IPS DF 19.7 (cell line): ENCODE measurements around the gene CREBRF.
A peak's percentile ranks its signal among the peaks of the same experiment; 100 is the strongest.
"Not testable (repeated sequence)": the region's sequence is repeated elsewhere in the genome, so short reads cannot be mapped to it uniquely, and the experiment has no call there.

Experiments used
- DNase-seq: peaks from one replicate; pipeline ENCODE4 v3.0.0-alpha.2; 2013; ENCODE audit warnings: low read depth, low spot score

The CREBRF gene

DNA sequence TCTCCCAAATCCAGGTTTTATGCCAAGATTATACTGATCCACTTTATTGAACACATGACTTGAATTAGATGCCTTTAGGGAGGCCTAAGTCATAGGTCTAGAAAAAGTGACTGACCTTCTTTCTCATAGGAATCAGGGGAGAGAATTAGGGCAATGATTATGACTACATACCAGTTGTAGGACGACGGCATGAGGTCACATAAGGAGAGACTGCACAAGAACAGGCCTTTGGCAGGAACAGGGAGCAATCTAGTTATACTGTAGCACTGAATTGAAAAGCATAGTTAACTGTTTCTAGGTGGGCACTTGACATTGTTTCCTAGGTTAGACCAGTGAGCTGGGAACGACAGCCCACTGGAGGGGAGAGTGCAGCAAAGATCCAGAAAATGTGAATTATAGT, 22.7 kb downstream of the CREBRF start:
- no peak for DNase-seq

DNA sequence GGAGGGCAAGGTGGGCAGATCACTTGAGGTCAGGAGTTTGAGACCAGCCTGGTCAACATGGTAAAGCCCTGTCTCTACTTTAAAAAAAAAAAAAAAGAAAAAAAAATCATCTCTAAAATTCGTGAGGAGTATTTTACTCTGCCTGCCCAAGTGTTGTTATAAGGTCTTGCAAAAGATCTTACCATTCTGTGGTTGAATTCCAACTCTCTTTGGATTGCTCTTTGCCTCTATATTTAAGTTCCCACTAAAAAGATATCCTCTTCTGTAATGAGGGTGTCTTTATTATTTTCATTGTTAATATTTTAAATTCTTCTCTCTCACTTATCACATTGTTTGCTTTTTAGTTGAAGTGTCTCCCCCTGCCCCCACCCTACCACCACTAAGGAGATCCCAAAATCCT, 33.4 kb downstream of the CREBRF start:
- DNase-seq: no peak

- no peak for DNase-seq
These were observed 34.5 kb downstream of the CREBRF start for GRCh38 chr5:173090639-173091038.

DNA sequence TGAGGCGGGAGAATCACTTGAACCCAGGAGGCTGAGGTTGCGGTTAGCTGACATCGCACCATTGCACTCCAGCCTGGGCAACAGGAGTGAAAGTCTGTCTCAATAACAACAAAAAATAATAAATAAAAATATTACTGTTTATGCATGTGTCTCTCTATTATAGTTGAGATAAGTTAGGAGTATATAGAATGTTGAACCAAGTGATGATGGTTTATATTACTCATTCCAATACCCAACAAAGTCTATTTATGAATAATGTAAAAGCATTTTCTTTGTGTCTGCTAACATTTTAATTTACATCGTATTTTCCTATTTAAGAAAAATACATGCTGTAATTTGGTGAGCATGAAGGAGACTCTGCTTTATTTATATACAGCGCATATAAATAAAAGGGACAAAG, 35.8 kb downstream of the CREBRF start:
- no peak for DNase-seq

DNA sequence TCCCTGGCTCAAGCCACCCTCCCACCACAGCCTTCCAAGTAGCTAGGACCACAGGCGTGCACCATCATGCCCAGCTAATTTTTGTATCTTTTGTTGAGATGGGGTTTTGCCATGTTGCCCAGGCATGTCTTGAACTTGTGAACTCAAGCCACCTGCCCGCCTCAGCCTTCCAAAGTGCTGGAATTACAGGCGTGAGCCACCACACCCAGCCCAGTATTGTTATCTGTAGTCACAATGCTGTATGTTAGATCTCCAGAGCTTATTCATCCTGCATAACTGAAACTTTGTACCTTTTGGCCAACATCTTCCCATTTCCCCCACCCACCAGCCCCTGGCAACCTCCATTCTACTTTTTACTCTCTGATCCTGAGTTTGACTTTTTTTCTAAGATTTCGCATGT, 37.5 kb downstream of the CREBRF start:
- DNase-seq: no peak

- DNase-seq: no peak
These were observed 38.0 kb downstream of the CREBRF start for GRCh38 chr5:173094012-173094661.

- DNase-seq: no peak
These were observed 42.6 kb downstream of the CREBRF start for GRCh38 chr5:173098787-173099186.

DNA sequence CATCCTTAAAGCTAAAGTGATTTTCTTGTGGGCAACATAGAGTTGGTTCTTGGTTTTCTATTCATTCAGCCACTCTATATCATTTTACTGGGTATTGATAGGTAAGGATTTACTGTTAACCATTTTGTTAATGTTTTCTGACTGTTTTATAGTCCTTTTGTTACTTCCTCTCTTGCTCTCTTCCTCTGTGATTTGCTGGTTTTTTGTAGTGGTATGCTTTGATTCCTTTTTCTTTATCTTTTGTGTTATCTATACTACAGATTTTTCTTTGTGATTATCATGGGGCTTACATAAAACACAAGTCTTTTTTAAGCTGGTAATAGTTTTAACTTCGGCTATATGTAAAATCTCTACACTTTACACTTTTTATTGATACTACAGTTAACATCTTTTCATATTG, 43.3 kb downstream of the CREBRF start:
- DNase-seq: no peak

- DNase-seq: no peak
These were observed 45.1 kb downstream of the CREBRF start for GRCh38 chr5:173101245-173101644.

- DNase-seq: no peak
These were observed 47.3 kb downstream of the CREBRF start for GRCh38 chr5:173103411-173103810.

- no peak for DNase-seq
These were observed 52.8 kb downstream of the CREBRF start for GRCh38 chr5:173108914-173109313.

DNA sequence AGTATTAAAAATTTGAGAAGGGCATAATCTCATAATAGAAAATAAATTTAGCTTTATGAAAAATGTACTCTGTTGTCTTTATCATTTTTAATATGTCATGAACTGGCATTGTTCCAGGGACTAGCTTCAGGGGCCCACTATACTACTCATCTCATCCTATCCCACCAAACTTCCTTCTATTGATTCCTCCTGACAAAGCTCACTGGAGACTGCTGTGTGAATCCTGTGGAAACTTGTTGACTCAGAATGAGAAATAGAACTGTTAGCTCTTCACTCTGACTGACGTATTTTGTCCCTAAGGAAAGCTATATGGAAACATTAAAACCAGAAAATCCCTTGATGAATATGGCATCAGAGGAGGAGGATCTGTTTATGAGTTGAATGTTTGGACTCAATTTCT, 58.4 kb downstream of the CREBRF start:
- DNase-seq: no peak

- no peak for DNase-seq
These were observed 63.6 kb downstream of the CREBRF start for GRCh38 chr5:173119719-173120118.

DNA sequence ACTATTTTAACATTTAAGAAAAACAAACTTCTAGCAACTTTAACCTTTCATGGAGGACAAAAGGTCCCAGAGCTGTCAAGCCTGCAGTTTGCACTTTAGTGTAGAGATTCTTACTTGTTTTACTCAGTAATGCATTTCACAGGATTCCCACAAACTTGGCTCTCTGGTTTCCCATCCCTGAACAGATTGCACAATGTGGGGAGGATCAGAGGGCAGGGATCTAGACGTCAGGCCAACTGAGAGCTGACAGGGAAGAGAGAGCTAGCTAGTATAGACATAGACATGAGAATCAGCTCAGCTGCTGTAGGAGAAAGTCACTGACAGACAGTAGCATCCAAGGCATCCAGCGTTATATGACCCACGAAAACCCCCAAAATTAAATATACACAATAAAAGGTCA, 67.3 kb downstream of the CREBRF start:
- no peak for DNase-seq

DNA sequence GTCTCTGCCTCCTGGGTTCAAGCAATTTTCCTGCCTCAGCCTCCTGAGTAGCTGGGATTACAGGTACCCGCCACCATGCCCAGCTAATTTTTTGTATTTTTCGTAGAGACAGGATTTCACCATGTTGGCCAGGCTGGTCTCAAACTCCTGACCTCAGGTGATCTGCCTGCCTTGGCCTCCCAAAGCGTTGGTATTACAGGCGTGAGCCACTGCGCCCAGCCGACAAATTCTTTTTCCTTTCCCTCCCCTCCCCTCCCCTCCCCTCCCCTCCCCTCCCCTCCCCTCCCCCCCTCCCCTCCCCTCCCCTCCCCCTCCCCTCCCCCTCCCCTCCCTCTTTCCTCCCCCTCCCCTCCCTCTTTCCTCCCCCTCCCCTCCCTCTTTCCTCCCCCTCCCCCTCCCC, 76.0 kb downstream of the CREBRF start:
- DNase-seq: not testable (repeated sequence)

- DNase-seq: no peak
These were observed 82.6 kb downstream of the CREBRF start for GRCh38 chr5:173138707-173139106.

DNA sequence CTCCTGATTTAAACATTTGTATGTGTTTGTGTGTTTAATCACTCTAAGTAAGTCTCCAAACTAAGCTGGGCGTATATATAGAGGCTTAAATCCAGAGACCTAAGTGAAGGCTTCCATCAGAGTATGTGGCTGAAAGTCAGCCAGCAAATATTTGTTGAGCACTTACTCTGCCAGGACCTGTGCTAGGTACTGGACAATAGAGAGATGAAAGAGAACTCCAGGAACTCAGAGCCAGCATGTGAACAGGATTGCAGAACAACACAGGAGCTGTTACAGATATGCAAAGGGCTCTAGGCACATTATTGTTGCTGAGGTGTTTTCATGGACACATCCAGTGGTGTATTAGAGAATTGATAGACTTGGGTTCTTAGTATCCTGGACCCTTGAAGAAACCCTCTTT, 83.5 kb downstream of the CREBRF start:
- DNase-seq: no peak

DNA sequence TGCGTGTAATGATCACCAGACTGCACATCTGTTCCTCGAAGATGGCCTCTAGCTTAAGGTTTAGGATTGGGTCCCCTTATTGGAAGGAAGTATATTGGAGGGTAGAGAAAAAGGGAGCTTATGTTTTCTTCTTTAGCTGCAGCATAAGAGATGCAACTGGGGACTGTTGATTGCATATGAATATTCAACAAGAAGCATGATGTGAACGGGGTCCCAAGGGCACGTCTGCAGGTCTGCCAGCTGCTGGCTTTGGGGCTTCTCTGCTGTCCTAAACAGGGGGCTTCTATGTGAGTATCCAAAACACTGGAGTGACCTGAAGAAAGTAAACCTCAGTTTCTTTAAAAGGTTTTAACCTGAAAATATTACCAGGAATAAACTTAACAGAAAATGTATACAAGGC, 84.6 kb downstream of the CREBRF start:
- DNase-seq: no peak

- no peak for DNase-seq
These were observed 87.4 kb downstream of the CREBRF start for GRCh38 chr5:173143567-173143966.

DNA sequence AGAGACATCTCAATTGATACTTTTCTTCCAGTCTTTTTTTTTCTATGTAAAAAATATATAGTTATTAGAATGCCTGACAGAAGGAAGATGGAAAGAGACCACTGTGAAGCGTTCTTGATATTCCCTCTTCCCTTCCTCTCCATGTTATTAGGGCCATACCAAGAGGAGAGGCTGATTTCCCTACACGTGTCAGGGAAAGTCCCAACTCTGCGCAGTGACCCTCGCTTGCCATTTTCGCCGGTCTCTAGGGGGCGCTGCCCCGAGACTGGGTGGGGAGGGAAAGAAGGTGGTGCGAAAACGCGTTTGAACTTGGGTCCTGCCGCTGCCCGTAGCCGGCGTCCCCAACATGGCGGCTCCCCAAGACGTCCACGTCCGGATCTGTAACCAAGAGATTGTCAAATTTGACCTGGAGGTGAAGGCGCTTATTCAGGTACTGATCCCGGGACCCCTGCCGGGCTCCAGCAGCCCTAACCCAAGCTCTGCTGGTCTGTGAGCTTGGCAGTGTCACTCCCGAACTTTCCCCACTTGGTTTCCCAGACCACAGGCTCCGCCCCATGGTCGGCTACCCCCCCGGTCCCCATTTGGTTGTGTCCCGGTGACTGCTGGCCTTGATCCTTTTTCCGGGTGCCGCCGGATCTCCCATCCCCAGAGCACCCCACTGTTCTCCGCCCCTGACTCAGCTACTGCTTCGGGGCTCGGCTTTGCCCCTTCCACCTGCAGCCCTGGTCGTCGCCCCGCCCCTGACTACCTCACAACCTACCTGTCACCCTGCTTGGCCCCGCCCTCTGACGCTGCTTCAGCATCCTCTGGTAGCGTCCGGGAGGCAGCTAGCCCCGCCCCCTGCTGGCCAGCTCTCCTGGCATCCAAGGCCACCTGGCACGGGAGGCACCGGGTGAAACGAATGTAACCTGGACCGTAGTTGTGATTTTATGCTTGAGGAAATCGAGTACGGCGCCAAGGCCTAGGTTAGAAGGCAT, 88.3 kb downstream of the CREBRF start, which contains the start of gene BNIP1:
Gene BNIP1 (plus strand): TSS at position 332 of the 977 bp plus-strand sequence. CDS start 15 bp downstream, at position 347.
- peak; percentile 80 for DNase-seq

GRCh38 chr5:173148354-173148753, 92.2 kb downstream of the CREBRF start:
- no peak for DNase-seq

DNA sequence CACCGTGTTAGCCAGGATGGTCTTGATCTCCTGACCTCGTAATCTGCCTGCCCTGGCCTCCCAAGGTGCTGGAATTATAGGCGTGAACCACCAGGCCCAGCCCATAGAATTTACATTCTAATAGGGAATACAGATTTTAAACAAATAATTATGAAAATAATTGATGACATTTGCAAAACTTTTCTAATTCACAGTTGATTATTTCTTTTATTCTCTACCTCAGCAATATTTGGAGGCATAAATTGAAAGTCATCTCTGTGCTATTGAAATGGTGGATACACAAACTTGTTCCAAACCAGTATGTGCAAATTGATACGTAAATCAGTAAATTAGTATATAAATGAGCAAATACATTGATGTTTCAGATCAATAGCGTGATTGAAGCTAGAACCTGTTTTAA, 96.4 kb downstream of the CREBRF start:
- no peak for DNase-seq

DNA sequence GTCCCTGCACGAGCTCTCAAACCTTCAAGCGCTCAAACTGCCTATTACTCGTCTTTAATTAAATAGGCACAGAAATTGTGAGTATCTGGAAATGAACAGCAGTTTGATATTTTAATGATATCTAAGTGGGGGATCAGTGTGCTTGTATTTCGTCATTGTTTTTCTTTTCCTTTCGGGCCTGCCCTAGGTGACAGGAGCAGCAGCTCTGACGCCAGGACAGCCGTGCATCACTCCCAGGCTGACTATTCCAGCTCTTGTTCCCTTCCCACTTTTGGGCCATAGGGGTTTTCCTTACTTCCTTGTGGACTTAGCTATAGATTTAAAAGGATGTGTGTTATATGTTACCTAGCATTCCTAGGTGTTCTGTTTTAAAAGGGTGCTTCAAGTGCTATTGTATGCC, 97.7 kb downstream of the CREBRF start:
- DNase-seq: no peak
